SHP77 treated with DMSO at 0.1 percent for 48 hours (cell line): ENCODE measurements around the gene TTC21A.

Experiments
- DNase-seq: peaks from one replicate; lab custom pipeline; 2025; lab: John Stamatoyannopoulos, UW

The TTC21A gene

GRCh38 chr3:39097716-39098472, 9.6 kb upstream of the TTC21A start:
- DNase-seq: no peak

- no peak for DNase-seq
These were observed 8.9 kb upstream of the TTC21A start for GRCh38 chr3:39098473-39099000.

DNA sequence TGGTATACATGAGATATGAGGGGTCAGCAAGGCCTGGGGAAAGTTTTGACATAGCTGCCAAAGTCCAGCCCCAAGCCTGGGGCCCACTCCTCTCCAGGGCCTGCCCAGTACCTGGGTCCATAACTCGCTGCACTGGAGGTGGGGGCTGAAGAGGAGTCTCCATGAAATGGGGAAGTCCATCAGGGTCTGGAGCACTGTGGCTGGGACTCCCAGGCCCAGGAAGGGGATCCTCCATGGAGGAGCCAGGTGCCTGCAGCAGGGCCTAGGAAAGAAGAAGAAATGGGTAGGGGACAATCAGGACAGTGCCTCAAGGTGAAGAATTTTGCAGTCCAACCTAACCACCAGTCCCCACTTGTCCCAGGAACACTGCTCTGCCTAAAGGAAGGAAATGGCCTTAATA, 8.2 kb upstream of the TTC21A start:
- no peak for DNase-seq

- no peak for DNase-seq
These were observed 7.6 kb upstream of the TTC21A start for GRCh38 chr3:39099738-39100499.

DNA sequence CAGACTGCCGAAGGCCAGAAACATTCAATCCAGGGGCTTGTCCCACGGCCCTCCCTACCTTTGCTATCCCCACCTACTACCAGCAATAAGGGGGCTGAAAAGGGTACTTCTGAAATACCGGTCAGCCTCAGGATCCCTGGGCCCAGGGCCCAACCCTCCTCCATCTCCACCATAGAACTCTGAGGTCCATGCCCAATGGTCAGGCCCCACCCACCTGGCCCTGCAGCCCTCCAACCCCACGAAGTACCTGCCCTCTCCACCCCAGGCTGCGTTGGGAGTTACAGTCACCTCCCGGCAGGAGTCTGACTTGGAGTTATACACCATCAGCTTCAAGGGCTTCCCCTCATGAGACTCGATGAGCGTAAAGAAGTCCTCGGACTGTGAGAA, 7.0 kb upstream of the TTC21A start:
- no peak for DNase-seq

DNA sequence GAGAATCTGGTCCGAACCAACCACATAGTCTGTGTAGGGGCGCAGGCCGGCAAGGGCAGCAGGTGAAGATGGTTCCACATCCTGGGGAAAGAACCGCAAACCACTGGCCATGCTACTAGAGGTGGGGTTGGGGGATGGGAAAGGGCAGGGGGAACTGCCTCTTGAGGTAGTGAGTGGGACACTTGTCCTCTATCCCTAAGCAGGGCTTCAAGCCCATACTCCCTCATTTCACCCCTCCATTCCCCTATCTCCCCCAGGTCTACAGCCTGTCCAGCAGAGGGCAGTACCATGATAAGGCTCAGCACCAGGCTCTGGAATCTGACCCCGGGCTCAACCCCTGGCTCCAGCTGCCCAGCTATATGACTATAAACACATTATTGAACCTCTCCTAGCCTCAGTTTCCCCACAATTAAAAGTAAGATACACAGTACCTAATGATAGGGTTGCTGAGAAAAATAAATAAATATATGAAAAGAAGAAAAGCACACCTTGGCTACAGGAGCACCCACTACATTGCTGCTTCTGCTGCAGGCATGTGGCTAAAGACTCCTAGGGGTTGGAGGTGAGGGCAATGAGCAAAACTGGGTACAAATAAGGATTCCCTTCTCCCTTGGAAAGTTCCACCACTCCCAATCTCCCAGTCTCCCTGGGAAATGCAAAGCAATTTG, 6.3 kb upstream of the TTC21A start:
- DNase-seq: no peak

DNA sequence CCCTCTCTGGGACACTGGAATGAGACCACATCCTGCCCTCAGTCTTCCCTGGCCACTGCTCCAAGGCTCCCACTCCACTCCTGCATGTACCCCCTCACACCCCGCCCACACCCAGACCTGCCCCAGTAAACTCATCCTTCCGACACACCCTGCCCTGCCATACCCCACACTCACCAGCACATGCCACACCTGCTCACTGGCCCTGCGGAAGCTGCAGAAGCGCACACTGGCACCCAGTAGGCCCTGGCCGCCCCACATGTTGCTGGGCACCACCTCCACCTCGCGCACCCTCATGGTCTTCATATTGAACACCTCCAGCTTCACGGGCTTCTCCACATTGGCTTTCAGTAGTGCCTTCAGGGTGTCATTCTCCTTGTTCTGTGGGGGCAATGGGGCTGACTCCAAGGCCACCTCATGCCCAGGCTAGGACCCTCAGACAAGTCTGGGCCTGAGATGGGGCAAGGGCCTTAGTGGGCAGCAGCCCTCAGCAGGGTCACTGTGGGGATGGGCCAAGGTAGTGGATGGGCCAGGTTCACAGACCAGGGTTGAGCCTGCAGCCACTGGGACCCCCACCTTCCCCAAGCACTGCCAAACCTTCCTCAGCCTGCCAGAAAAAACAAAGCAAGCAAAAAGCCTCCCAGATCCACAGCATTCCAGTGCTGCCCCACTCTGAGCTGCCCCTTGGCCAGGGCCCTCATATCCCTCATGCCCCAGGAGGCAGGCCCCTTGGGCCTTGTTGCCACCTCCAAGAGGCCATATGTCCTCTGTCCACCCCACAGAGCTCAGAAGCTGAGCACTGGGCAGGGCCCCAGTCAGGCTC, 4.8 kb upstream of the TTC21A start:
- DNase-seq: no peak

DNA sequence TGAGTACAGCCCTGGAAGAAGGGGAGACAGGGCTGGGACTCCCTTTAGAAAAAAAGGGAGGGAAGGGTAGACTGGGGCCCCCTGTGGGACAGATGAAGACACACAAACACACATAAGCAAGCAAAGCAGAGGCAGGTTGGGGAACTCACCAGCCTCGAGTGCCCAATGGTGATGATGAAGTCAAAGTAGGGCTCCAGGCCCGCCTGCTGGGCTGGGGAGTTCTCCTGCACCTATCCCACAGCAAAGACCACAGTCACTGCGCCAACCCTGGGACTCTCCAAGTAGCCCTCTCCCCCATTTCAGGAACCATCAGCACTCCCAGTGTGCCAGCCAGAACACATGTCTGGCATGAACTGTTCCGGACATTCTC, 4.2 kb upstream of the TTC21A start:
- DNase-seq: no peak

DNA sequence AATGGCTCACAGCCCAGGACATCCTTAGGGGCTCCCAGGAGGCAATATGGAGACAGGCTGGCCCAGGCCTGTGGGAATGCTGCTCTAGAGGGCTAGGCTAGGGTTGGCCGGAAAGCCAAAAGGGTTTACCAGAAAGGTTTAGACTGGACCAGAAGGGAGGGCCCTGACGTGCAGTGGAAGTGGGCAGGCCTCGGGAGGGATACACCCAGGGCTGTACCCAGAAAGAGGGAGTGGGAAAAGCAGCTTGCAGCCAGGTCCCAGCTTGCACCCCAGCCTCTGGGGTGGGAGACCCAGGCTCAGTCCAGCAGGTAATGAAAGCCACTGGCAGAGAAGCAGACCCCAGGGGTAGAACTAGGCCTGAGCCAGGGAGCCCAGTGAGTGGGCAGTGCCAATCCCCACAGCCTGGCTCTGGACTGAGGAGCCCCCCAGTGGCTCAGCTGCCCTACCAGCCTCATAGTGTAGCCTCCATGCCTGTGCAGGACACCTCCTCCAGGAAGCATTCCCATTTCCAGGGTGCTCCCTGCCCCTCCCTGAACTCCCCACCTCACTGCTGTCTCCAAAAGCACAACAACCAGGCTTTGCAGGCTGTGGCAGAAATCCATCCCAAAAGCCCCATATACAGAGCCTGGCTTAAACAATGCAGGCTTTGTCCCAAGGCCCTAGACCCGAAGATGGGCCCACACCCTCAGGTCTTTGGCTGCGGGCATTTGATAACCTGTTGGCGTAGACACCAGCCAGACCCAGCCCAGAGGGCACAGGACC, 3.5 kb upstream of the TTC21A start:
- DNase-seq: no peak

DNA sequence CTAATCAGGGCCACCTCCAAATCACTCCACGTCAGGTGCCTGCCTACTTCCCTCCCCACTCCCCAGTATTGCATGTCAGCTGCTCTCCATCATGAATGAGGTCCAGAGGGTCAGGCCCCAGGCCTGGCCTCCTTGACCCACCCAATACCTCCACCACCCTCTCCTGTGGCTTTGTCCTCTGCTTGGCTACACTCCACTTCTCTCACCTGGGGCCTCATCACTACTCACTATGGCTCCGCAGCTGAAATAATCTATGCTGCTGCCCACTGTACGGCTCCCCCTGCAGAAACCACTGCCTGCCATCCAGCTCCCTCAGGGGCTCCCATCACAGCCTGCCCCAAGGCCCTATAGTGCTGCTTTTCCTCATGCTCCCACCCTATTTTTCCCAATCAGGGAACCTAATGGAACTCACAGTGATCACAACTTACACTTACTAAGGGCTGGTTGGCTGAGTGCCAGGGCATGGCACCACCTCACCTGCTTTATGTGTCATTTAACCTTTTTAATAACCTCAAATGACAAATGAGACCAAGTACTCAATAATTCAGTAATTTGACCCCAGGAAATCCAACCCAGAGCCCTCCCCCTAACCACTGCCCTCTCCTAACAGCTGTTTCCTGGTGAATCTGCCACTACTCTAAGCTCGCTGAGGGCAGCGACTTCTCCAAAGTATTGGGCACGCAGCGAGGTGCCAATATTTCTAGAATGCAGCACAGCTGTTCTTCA, 2.4 kb upstream of the TTC21A start:
- DNase-seq: no peak

DNA sequence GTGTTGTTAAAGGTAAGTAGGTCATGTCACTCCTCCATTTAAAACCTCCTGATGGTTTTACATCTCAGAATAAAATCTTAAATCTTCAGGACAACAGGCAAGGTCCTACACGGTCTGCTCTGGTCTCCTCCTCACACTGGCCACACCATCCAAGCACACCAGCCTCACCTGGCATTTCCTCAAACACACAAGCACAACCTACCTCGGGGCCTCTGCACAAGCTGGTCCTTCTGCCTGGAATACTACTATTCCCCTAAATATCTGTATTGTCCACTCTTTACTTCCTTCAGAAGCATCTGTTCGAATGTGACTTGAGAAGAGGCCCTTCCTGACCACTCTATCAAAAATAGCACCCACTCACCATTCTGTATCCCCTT, 1.8 kb upstream of the TTC21A start:
- no peak for DNase-seq

DNA sequence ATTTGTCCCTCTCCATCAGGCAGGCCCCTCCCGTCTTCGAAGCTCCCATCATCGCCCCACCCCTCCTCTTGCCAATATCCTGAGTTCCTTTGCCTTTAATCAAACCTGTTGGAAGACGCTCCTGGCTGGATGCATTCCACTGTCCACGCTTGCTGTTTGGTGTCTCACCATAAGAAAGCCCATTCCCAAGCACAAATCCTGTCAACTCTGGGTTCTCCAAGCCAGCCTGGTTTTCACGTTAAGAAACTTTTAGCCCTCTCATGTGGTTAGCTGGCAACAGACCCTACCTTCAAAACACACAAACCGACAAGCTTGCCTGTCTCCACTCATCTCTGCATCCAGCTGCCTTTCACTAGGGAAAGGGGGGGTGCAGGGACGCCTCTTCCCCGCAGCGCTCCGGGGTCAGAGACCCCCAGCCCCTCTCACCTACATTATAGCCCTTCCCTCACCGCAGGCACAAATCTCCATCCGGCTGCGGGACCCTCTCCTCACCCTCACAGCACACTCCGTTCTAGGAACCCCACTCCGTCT, 1.1 kb upstream of the TTC21A start:
- DNase-seq: no peak

GRCh38 chr3:39106851-39107387, 561 bp upstream of the TTC21A start:
- no peak for DNase-seq

DNA sequence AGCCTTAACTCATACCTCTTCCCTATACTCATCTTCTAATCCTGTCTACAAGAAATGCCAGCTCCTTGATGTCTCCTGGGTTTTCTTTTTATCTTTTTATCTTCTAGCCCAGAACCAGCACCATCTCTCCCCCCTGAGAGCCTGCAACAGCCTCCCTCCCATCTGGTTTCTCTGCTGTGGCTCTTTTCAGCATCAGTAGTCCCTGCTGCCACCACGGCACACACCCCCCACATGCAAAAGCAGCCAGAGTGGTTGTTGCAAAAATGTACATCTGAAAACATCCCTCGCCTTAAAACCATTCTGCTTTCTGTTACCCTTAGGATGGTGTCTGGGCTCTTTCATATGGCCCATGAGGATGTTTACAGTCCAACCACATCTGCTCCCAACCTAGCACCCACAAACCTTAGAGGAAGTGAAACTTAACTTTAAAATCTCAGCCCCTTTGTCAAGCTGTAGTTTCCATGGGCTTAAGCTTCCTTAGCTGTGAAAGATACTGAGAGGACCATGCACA, 775 bp downstream of the TTC21A start:
- DNase-seq: no peak

- DNase-seq: no peak
These were observed 1.6 kb downstream of the TTC21A start for GRCh38 chr3:39109086-39109485.

DNA sequence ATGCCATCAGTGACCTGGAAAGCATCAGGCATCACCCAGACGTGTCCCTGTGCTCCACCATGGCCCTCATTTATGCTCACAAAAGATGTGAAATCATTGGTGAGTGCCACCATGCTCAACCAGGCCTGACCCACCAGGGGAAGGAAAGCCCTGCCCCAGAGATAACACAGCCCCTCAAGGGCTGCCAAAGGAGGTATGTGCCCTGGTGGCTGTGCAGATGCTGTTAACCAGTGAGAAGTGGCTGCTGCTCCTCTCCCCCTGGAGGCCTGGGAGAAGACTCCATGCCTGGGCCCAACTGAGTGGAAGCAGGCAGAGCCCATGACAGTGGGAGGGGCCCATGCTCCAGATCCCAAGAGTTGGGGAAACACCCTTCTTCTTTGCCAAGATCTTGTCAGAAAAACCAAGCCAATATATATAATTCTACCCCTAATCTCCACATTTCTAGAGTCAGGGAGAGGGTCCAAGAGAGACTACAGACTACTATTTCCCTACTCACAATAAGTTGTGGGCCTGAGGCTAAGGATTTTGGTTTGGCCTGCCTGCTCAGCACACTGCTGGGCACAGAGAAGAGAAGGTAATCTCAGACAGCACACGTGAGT, 2.7 kb downstream of the TTC21A start:
- DNase-seq: no peak

- DNase-seq: no peak
These were observed 4.6 kb downstream of the TTC21A start for GRCh38 chr3:39112113-39112512.

DNA sequence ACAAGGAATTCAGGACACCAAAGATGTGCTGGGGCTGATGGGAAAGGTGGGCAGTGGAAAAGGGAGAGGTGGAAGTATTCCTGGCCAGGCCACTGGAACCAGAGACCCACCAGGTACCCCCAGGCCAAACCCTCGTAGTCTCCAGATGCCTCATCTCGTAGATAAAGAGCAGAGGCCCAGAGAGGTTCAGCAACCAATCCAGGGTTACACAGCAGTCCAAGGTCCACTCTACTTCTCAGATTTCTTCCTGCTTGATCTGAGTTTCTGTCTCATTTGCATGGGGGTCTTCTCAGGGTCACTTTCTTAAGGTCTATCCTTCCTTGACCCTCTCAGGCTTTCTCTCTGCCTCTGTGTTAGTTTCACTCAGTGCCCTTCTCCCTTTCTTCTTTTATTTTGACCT, 5.1 kb downstream of the TTC21A start:
- no peak for DNase-seq

- no peak for DNase-seq
These were observed 5.8 kb downstream of the TTC21A start for GRCh38 chr3:39113291-39113690.
